ENCODE measurements around the gene OR52A1. TPM values are rescaled to one million over a fixed set of nuclear protein-coding genes. Genes with fewer than 3 reads are reported as not detected.
"Not testable (repeated sequence)": the region's sequence is repeated elsewhere in the genome, so short reads cannot be mapped to it uniquely, and the experiment has no call there.

The OR52A1 gene
- total RNA-seq, 1 experiment from 2014 or later: not detected

DNA sequence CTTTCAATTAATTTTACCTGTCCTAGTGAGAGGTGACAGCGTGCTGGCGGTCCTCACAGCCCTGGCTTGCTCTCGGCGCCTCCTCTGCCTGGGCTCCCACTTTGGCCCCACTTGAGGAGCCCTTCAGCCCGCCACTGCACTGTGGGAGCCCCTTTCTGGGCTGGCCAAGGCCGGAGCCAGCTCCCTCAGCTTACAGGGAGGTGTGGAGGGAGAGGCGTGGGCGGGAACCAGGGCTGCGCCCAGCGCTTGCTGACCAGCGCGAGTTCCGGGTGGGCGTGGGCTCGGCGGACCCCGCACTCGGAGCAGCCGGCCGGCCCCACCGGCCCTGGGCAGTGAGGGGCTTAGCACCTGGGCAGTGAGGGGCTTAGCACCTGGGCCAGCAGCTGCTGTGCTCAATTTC is 10.4 kb downstream of the OR52A1 start:
- in situ Hi-C loops (cut with HindIII; ENCODE audit: low pct_unique_long_range_greater_than_20kb, low sequenced_read_pairs); DNase-seq (ENCODE audit: low read depth): not testable (repeated sequence)

DNA sequence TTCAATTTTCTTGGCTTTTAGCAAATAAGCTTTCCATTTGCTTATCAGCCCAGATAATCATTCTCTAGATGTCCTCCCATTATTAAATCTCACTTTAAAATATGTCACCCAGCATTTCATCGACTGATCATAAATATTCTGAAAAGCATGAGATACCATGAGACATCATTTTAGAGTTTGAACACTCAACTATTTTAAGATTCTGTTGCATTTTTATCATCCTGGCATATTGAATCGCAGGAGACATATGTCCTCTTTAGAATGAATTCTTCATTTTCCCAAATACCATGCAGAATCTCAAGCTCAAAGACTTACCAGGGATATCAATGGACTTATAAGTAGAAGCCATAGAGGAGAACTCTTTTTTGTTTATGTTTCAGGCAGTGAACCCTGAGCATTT is 16.6 kb downstream of the OR52A1 start, which contains the start of gene OR52A5:
Gene OR52A5 (minus strand): TSS at position 361 of the 400 bp plus-strand sequence. CDS start 5,714 bp downstream, outside the sequence.
- in situ Hi-C loops (cut with HindIII; ENCODE audit: low pct_unique_long_range_greater_than_20kb, low sequenced_read_pairs): no loop called here
- no peak for DNase-seq (ENCODE audit: low read depth)

DNA sequence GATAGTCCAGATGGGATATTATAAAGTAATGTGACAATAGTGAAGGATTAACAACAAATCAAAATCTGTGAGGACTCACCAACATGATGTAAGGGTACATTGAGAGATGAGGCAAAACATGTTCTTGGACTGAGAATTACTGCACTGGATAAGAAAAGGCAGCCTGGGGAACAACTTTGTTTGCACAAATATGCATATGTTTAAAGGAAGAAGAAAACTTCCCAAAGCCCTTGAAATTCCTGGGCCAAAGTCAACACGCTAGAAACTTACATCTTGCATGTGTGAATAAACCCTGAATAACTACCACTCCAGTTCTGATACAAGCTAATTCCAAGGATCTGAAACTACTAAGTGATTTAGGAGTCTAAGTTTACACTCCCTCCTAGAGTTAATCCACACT is 17.5 kb downstream of the OR52A1 start:
- no peak for DNase-seq (ENCODE audit: low read depth)
- in situ Hi-C loops (cut with HindIII; ENCODE audit: low pct_unique_long_range_greater_than_20kb, low sequenced_read_pairs): no loop called here

DNA sequence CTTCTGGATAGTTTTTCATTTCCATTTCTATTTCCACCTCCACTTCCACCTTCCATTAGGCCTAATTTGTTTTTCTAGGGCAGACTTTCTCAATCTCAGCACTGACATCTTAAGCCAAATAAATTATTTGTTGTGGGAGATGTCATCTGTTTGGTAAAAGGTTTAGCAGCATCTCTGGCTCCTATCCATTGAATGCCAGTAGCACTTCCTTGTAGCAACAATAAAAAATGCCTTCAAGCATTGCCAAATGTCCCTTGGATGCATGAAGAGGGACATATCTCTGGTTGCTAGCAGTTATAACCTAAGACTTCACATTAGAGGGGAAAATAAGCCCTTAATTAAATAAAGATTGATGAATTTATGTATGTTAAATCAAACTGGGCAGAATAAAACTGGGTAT is 18.3 kb downstream of the OR52A1 start:
- in situ Hi-C loops (cut with HindIII; ENCODE audit: low pct_unique_long_range_greater_than_20kb, low sequenced_read_pairs): no loop called here
- no peak for DNase-seq (ENCODE audit: low read depth)

DNA sequence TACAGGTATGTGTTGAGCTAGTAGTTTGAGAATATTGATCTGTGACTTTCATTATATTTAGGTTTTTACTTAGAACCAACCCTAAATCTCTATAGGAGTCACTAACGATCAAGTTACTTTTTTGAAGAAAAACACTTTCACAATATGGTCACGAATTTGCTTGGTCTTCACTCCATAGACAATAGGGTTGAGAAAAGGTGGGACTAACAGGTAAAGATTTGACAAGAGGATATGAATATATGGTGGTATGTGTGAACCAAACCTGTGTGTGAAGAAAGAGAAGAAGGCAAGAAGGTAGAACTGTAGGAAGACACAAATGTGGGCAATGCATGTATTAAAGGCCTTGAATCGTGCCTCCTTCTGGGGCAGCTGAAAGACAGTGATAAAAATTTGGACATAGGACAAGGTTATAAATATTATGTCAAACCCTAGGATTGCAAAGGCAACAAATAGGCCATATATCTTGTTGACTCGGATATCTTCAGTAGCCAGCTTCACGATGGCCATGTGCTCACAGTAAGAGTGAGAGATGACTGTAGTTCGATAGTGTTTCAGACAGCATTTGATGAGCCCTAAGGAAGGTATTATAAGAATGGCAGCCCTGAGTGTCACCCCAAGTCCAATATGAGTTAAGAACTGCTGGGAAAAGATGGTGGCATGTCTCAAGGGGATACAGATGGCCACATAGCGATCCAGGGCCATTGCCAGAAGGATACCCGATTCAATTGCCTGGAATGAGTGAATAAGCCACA is 22.8 kb downstream of the OR52A1 start:
- DNase-seq (ENCODE audit: low read depth): no peak
- in situ Hi-C loops (cut with HindIII; ENCODE audit: low pct_unique_long_range_greater_than_20kb, low sequenced_read_pairs): no loop called here

DNA sequence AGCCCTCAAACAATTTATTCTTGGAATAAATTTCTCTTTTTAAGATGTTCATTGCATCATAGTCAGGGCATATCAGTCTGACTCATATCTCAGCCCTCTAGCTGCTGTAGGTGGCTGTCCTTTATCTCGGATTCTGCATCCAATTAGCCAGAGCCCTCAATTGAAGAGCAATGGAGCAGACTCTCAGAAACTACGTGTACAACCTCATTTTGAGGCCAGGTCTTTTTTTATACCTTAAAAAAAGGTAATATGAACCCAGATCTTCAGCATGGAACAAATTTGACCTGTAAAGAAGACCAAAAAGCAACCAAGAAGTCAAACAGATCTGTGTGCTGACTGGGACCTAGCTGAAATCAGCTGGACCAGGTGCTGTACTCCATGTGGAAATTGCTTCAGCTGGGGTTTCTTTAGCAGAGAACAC is 25.1 kb downstream of the OR52A1 start:
- in situ Hi-C loops (cut with HindIII; ENCODE audit: low pct_unique_long_range_greater_than_20kb, low sequenced_read_pairs): no loop called here
- DNase-seq (ENCODE audit: low read depth): no peak

DNA sequence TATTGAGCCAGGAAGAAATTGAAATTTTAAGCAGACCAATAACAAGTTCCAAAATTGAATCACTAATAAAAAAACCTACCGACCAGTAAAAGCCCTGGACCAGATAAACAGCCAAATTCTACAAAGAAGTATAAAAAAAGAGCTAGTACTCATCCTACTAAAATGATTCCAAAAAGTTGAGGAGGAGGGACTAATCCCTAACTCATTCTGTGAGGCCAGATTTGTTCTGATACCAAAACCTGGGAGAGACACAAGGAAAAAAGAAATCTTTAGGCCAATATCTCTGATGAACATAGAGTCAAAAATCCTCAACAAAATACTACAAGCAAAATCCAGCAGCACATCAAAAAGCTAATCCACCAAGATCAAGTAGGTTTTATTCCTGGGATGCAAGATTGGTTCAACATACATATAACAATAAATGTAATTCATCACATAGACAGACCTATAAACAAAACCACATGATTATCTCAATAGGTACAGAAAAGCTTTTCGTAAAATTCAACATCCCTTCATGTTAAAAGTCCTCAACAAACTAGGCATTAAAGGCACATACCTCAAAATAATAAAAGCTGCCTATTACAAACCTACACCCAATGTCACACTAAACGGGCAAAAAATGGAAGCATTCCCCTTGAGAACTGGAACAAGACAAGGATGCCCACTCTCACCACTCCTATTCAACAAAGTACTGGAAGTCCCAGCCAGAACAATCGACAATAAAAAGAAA is 29.5 kb downstream of the OR52A1 start:
- DNase-seq (ENCODE audit: low read depth): no peak
- in situ Hi-C loops (cut with HindIII; ENCODE audit: low pct_unique_long_range_greater_than_20kb, low sequenced_read_pairs): no loop called here

DNA sequence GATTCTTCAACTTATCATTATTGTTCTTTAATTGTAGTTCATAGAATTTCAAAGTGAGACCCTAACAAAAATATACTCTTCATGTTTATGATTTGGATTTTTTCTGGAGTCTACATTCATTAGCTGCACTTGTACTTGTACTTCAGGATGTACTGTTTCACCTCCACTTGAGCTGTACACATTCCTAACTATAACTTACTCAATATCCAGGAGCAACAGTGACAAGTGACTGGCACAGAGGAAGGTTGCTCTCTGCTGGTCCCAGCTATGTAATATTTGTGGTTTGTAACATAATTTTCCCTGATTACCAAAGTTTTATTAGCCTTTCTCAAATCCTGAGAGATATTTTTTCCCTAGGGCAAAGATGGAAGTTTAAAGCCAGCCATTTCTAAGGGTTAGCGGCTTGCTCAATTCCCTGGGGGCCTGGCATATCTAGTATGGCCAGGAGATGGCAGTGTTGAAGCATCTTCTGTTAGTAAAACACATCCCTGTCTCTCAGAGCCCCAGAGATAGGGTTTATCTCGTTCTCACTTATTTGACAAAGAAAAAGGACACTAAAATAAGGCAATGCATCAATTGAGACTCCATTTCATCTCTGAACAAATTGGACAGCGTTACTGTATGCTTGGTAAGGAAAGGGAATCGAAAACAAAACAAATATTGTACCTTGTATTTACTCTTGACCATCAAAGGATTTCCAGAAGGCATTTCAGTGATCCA is 30.6 kb downstream of the OR52A1 start:
- DNase-seq (ENCODE audit: low read depth): peak; percentile 35
- in situ Hi-C loops (cut with HindIII; ENCODE audit: low pct_unique_long_range_greater_than_20kb, low sequenced_read_pairs): no loop called here

DNA sequence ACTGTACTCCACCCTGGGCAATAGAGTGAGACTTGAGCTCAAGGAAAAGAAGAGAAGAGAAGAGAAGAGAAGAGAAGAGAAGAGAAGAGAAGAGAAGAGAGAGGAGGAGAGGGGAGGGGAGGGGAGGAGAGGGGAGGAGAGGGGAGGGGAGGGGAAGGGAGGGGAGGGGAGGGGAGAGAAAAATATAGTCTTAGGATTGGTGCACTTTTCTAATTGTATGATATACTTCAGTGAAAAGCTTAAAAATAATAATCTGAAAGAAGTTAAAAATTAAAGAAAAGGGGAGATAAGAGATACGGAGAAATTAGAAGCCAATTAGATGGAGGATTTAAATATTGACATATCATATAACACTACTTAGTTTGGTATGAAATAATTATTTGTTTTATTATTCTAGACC is 35.7 kb downstream of the OR52A1 start:
- no peak for DNase-seq (ENCODE audit: low read depth)
- in situ Hi-C loops (cut with HindIII; ENCODE audit: low pct_unique_long_range_greater_than_20kb, low sequenced_read_pairs): no loop called here

DNA sequence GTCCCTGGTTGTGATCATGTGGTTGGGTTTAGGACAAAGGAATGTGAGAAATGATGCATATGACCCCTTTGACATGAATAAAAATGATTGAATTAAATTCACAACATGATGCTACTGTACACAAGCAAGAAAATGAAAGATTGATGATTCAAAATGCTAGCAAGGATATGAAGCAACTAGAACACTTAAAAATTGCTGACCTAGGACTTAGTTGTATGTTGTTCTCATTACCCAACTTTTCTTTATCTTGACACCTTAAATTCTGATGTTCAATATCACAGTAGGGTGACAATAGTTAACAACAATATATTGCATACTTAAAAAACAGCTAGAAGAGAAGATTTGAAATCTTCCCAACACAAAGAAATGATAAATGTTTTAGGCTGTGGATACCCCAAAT is 37.0 kb downstream of the OR52A1 start:
- DNase-seq (ENCODE audit: low read depth): no peak

DNA sequence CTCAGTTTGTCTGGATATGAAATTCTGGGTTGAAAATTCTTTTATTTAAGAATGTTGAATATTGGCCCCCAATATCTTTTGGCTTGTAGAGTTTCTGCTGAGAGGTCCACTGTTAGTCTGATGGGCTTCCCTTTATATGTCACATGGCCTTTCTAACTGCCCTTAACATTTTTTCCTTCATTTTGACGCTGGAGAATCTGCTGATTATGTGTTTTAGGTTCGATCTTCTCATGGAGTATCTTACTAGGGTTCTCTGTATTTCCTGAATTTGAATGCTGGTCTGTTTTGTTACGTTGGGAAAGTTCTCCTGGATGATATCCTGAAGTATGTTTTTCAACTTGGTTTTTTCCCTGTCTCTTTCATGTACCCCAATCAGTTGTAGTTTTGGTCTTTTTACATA is 39.2 kb downstream of the OR52A1 start:
- in situ Hi-C loops (cut with HindIII; ENCODE audit: low pct_unique_long_range_greater_than_20kb, low sequenced_read_pairs): no loop called here
- DNase-seq (ENCODE audit: low read depth): no peak

More for the DNA sequence above, 37.0 kb downstream of the OR52A1 start:
- in situ Hi-C loops (cut with HindIII; ENCODE audit: low pct_unique_long_range_greater_than_20kb, low sequenced_read_pairs): no loop called here

DNA sequence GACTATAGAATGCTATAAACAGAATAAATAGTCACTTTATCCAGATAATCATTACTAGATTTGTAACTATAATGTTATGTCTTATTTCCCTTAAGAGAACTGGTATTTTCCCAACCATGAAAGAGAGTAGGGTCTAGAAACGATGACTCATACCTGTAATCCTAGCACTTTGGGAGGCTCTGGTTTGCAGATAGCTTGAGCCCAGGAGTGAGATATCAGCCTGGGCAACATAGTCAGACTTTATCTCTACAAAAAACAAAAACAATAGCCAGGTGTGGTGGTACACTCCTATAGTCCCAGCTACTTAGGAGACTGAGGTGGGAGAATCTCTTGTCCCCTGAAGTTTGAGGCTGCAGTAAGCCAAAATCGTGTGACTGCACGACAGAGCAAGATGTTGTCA is 47.3 kb downstream of the OR52A1 start:
- no peak for DNase-seq (ENCODE audit: low read depth)
- in situ Hi-C loops (cut with HindIII; ENCODE audit: low pct_unique_long_range_greater_than_20kb, low sequenced_read_pairs): no loop called here

DNA sequence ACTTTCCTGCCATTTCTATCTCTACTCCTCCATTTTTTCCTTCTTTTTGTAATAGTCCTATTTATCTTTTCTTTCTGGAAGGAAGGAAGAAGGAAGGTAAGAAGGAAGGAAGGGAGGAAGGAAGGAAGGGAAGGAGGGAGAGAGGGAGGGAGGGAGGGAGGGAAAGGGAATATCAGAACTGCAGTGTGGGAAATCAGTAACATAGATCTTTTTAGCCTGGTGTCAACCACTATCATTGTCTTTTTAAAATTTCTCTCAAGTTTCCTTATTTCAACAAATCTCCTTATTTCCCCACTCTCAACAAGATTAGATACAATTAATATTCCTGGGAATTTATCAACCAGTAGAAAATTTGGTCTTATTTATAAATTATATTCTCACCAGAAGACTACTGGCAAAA is 51.5 kb downstream of the OR52A1 start:
- in situ Hi-C loops (cut with HindIII; ENCODE audit: low pct_unique_long_range_greater_than_20kb, low sequenced_read_pairs): no loop called here
- DNase-seq (ENCODE audit: low read depth): no peak

DNA sequence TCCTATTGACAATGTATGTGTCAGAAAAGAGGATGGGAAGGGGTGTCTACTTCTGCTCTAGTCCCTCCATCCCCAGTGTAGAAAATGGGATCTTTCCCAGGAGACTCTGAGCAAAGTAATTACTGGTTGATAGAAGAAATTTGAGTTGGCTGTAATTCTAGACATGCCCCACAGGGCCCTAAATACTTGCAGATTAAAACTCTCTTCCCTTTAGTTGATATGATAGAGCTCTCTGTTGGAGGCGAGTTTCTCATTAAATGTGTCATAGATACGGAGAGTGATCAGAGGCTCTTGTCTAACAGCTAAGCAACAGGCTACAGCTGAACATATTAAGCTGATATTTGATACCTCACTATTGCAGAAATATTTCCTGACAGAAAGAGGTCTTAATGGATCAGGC is 52.3 kb downstream of the OR52A1 start:
- no peak for DNase-seq (ENCODE audit: low read depth)
- in situ Hi-C loops (cut with HindIII; ENCODE audit: low pct_unique_long_range_greater_than_20kb, low sequenced_read_pairs): no loop called here

DNA sequence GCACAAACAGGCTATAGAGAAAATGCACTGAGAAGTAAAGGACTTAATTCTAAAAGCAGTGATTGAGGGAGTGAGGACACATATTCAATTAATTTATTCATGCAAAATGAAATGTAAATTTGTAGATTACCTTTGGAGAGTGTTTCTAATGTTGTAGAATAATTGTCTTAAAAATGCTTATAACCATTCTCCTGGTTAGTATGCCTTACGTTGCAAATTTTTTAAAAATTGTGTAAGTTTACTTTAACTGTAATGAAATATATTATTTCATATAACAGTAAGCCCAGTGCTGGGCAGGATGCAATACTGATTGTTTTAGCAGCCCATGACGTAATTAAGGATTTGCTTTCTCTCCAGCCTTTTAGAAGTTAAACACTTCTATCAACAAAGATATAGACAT is 58.5 kb downstream of the OR52A1 start:
- in situ Hi-C loops (cut with HindIII; ENCODE audit: low pct_unique_long_range_greater_than_20kb, low sequenced_read_pairs): no loop called here
- DNase-seq (ENCODE audit: low read depth): no peak

Other genes starting within 250 kb of the OR52A1 start
- not detected in 2 replicates for gene OR51G2, start 235.4 kb downstream of the OR52A1 start, total RNA-seq (2014; rRNA removed; shearing (Covaris generic); ENCODE audit: low replicate concordance)
- not detected in 2 replicates for gene OR51G1, start 230.4 kb downstream of the OR52A1 start, total RNA-seq (2014; rRNA removed; shearing (Covaris generic); ENCODE audit: low replicate concordance)
- not detected in 2 replicates for gene OR51A4, start 207.2 kb downstream of the OR52A1 start, total RNA-seq (2014; rRNA removed; shearing (Covaris generic); ENCODE audit: low replicate concordance)
- gene OR51A2, start 199.0 kb downstream of the OR52A1 start, total RNA-seq (2014; rRNA removed; shearing (Covaris generic); ENCODE audit: low replicate concordance): not detected in 2 replicates
- not detected in 2 replicates for gene OR51L1, start 159.9 kb downstream of the OR52A1 start, total RNA-seq (2014; rRNA removed; shearing (Covaris generic); ENCODE audit: low replicate concordance)
- gene OR52J3, start 108.2 kb downstream of the OR52A1 start, total RNA-seq (2014; rRNA removed; shearing (Covaris generic); ENCODE audit: low replicate concordance): not detected in 2 replicates
- gene OR52E2, start 95.1 kb downstream of the OR52A1 start, total RNA-seq (2014; rRNA removed; shearing (Covaris generic); ENCODE audit: low replicate concordance): not detected in 2 replicates
- not detected in 2 replicates for gene OR52E1, start 85.2 kb downstream of the OR52A1 start, total RNA-seq (2014; rRNA removed; shearing (Covaris generic); ENCODE audit: low replicate concordance)
- gene OR52A5, start 16.4 kb downstream of the OR52A1 start, total RNA-seq (2014; rRNA removed; shearing (Covaris generic); ENCODE audit: low replicate concordance): not detected in 2 replicates
- not detected in 2 replicates for gene OR51V1, start 45.9 kb upstream of the OR52A1 start, total RNA-seq (2014; rRNA removed; shearing (Covaris generic); ENCODE audit: low replicate concordance)
- not detected in 2 replicates for gene HBB, start 72.3 kb upstream of the OR52A1 start, total RNA-seq (2014; rRNA removed; shearing (Covaris generic); ENCODE audit: low replicate concordance)
- gene HBD, start 79.7 kb upstream of the OR52A1 start, total RNA-seq (2014; rRNA removed; shearing (Covaris generic); ENCODE audit: low replicate concordance): not detected in 2 replicates
- not detected in 2 replicates for gene HBG1, start 95.1 kb upstream of the OR52A1 start, total RNA-seq (2014; rRNA removed; shearing (Covaris generic); ENCODE audit: low replicate concordance)
- gene HBG2, start 100.0 kb upstream of the OR52A1 start, total RNA-seq (2014; rRNA removed; shearing (Covaris generic); ENCODE audit: low replicate concordance): not detected in 2 replicates
- gene HBE1, start 115.2 kb upstream of the OR52A1 start, total RNA-seq (2014; rRNA removed; shearing (Covaris generic); ENCODE audit: low replicate concordance): not detected in 2 replicates
- gene OR51B4, start 147.2 kb upstream of the OR52A1 start, total RNA-seq (2014; rRNA removed; shearing (Covaris generic); ENCODE audit: low replicate concordance): not detected in 2 replicates
- not detected in 2 replicates for gene OR51B2, start 169.5 kb upstream of the OR52A1 start, total RNA-seq (2014; rRNA removed; shearing (Covaris generic); ENCODE audit: low replicate concordance)
- not detected in 2 replicates for gene OR51B5, start 188.8 kb upstream of the OR52A1 start, total RNA-seq (2014; rRNA removed; shearing (Covaris generic); ENCODE audit: low replicate concordance)
- not detected in 2 replicates for gene OR51B6, start 196.8 kb upstream of the OR52A1 start, total RNA-seq (2014; rRNA removed; shearing (Covaris generic); ENCODE audit: low replicate concordance)
- not detected in 2 replicates for gene OR51M1, start 229.1 kb upstream of the OR52A1 start, total RNA-seq (2014; rRNA removed; shearing (Covaris generic); ENCODE audit: low replicate concordance)